ENCODE measurements around the gene FAM13A. TPM values are rescaled to one million over a fixed set of nuclear protein-coding genes. Genes with fewer than 3 reads are reported as not detected.

The FAM13A gene
- total and polyA plus RNA-seq, 4 experiments from 2014 or later = 9.6 to 19.7 (median 13.0) TPM

GRCh38 chr4:88818631-88819470 lies 238.1 kb downstream of the FAM13A start:
- POLR2A ChIA-PET (ENCODE audit: partially characterized antibody) = interaction anchor here (2.0 kb wide), 1 partner anchor 205 kb away, joined by 14 read pairs; no protein-coding TSS in a partner anchor

DNA sequence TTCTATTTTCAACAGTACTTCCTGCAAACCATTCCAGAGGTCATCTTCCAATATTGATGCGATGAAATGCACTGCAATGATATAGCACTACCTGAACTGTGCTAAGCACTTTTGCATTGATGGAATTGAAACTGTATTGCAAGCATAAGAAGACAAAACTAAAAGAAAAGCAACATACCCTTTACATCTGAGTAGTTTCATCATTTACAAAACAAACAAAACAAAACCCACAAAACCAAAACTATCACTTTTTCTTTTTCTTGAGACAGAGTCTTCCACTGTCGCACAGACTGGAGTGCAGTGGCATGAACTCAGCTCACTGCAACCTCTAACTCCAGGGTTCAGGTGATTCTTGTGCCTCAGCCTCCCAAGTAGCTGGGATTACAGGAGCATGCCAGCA lies 239.2 kb downstream of the FAM13A start:
- Histone ChIP-seq H3K4me3 (ENCODE audit: low read length in 2 of 2) (no peak overlapping the region), H3K9me3 (ENCODE audit: control insufficient read depth in 1 of 2, low read length in 2 of 2) (no peaks in the 10 kb centered on the region), H3K4me1 (ENCODE audit: insufficient read depth, low read length) (peaks cover 21% of the 10 kb centered on the region), H3K36me3 (ENCODE audit: insufficient read depth, low read length) (no peaks in the 10 kb centered on the region), H3K27ac (ENCODE audit: low read depth, low read length) (no peak overlapping the region), H3K27me3 (ENCODE audit: insufficient read depth, low read length) (no peaks in the 10 kb centered on the region)
- no peak overlapping the region for H3K27ac Mint-ChIP-seq
- peak overlapping the region in 3 of 8 donors; percentile 6 to 95 (median 29) for H3K4me3 Mint-ChIP-seq
- ChIA-PET CTCF (ENCODE audit: partially characterized antibody) (interaction anchor here (0.9 to 8.9 kb wide), 10 partner anchors 9 to 573 kb away, joined by 3 to 394 read pairs (median 4); no protein-coding TSS in a partner anchor), POLR2A (ENCODE audit: partially characterized antibody) (interaction anchor here (2.0 kb wide), 1 partner anchor 206 kb away, joined by 14 read pairs; no protein-coding TSS in a partner anchor)
- H3K4me1 Mint-ChIP-seq = peaks cover 16 to 35% (median 28%) of the 10 kb centered on the region in 4 donors
- H3K36me3 Mint-ChIP-seq = peaks cover 0 to 2% of the 10 kb centered on the region in 2 donors
- intact Hi-C loops (cut with micrococcal nuclease) = loop anchor here (1.0 kb wide), 3 partner anchors 207 to 294 kb away; partner anchors contain the start of gene TIGD2
- no peaks in the 10 kb centered on the region for H3K27me3 Mint-ChIP-seq
- DNase-seq = no peak
- no peaks in the 10 kb centered on the region for H3K9me3 Mint-ChIP-seq

More at GRCh38 chr4:88818631-88819470, 238.1 kb downstream of the FAM13A start:
- H3K36me3 ChIP-seq (ENCODE audit: insufficient read depth, low read length) = no peaks in the 10 kb centered on the region
- no peak overlapping the region for H3K4me3 ChIP-seq (ENCODE audit: low read length in 2 of 2)
- H3K27me3 ChIP-seq (ENCODE audit: insufficient read depth, low read length) = no peaks in the 10 kb centered on the region
- intact Hi-C loops (cut with micrococcal nuclease) = loop anchor here (1.0 kb wide), 3 partner anchors 205 to 292 kb away; partner anchors contain the start of gene TIGD2
- peak; percentile 44 to 55 (median 49) for DNase-seq
- H3K9me3 ChIP-seq (ENCODE audit: control insufficient read depth in 1 of 2, low read length in 2 of 2) = no peaks in the 10 kb centered on the region
- H3K9me3 Mint-ChIP-seq = no peaks in the 10 kb centered on the region
- H3K4me1 ChIP-seq (ENCODE audit: insufficient read depth, low read length) = peaks cover 28% of the 10 kb centered on the region
- H3K4me1 Mint-ChIP-seq = peaks cover 23 to 46% (median 35%) of the 10 kb centered on the region in 4 donors
- H3K27me3 Mint-ChIP-seq = no peaks in the 10 kb centered on the region
- H3K27ac Mint-ChIP-seq = peak overlapping the region; percentile 3 to 83 (median 48)
- peaks cover 0 to 4% of the 10 kb centered on the region in 2 donors for H3K36me3 Mint-ChIP-seq
- peak overlapping the region in 6 of 8 donors; percentile 9 to 95 (median 67) for H3K4me3 Mint-ChIP-seq
- peak overlapping the region; percentile 1 for H3K27ac ChIP-seq (ENCODE audit: low read depth, low read length)
- CTCF ChIA-PET (ENCODE audit: partially characterized antibody) = interaction anchor here (0.7 to 8.9 kb wide), 27 partner anchors 10 to 616 kb away, joined by 3 to 394 read pairs (median 3); no protein-coding TSS in a partner anchor

DNA sequence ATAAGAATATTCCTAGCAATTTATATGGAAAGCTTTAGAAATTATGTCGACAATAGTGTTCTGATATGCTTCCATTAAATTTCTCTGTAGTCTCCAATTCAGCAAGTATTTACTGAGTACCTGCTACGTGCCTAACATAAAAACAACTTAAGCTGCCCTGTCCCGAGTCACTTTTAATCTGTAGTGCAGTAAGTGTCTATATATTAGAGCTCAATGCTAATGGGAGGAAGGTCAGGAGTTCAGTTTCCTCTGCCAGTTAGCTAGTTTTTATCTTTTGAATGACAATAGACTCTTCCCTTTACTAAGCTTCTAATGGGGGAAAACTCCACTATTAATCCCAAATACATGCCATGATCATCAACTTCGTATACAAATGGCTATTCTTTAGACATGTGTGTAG lies 240.6 kb downstream of the FAM13A start:
- Histone ChIP-seq H3K36me3 (ENCODE audit: insufficient read depth, low read length) (peaks cover 5% of the 10 kb centered on the region), H3K4me3 (ENCODE audit: low read length in 2 of 2) (no peak overlapping the region), H3K27ac (ENCODE audit: low read depth, low read length) (no peak overlapping the region), H3K27me3 (ENCODE audit: insufficient read depth, low read length) (no peaks in the 10 kb centered on the region), H3K4me1 (ENCODE audit: insufficient read depth, low read length) (peaks cover 17% of the 10 kb centered on the region), H3K9me3 (ENCODE audit: control insufficient read depth in 1 of 2, low read length in 2 of 2) (no peaks in the 10 kb centered on the region)
- Mint-ChIP-seq H3K36me3 (peaks cover 0 to 2% of the 10 kb centered on the region in 2 donors), H3K27ac (no peak overlapping the region), H3K4me1 (peaks cover 14 to 28% (median 23%) of the 10 kb centered on the region in 4 donors), H3K4me3 (no peak overlapping the region), H3K27me3 (no peaks in the 10 kb centered on the region), H3K9me3 (no peaks in the 10 kb centered on the region)
- ChIA-PET POLR2A (ENCODE audit: partially characterized antibody) (no interaction called here), CTCF (ENCODE audit: partially characterized antibody) (interaction anchor here (1.1 to 8.9 kb wide), 3 partner anchors 35 to 277 kb away, joined by 3 to 394 read pairs (median 8); no protein-coding TSS in a partner anchor)
- DNase-seq = no peak
- intact Hi-C loops (cut with micrococcal nuclease) = no loop called here

GRCh38 chr4:88814043-88814617 lies 242.9 kb downstream of the FAM13A start:
- intact Hi-C loops (cut with micrococcal nuclease) = no loop called here
- POLR2A ChIA-PET (ENCODE audit: partially characterized antibody) = no interaction called here
- Histone ChIP-seq H3K9me3 (ENCODE audit: control insufficient read depth in 1 of 2, low read length in 2 of 2) (no peaks in the 10 kb centered on the region), H3K27ac (ENCODE audit: low read depth, low read length) (no peak overlapping the region), H3K4me1 (ENCODE audit: insufficient read depth, low read length) (peaks cover 4% of the 10 kb centered on the region), H3K4me3 (ENCODE audit: low read length in 2 of 2) (no peak overlapping the region), H3K27me3 (ENCODE audit: insufficient read depth, low read length) (no peaks in the 10 kb centered on the region), H3K36me3 (ENCODE audit: insufficient read depth, low read length) (peaks cover 5% of the 10 kb centered on the region)
- Mint-ChIP-seq H3K4me3 (peak overlapping the region in 1 of 8 donors; percentile 5), H3K4me1 (peaks cover 5 to 24% (median 9%) of the 10 kb centered on the region in 4 donors), H3K9me3 (no peaks in the 10 kb centered on the region), H3K27ac (peak overlapping the region in 2 of 7 donors; percentile 35 to 48), H3K27me3 (no peaks in the 10 kb centered on the region), H3K36me3 (no peaks in the 10 kb centered on the region)
- no peak for DNase-seq
- CTCF ChIA-PET (ENCODE audit: partially characterized antibody) = interaction anchor here (8.9 kb wide), 1 partner anchor 210 kb away, joined by 394 read pairs; no protein-coding TSS in a partner anchor

DNA sequence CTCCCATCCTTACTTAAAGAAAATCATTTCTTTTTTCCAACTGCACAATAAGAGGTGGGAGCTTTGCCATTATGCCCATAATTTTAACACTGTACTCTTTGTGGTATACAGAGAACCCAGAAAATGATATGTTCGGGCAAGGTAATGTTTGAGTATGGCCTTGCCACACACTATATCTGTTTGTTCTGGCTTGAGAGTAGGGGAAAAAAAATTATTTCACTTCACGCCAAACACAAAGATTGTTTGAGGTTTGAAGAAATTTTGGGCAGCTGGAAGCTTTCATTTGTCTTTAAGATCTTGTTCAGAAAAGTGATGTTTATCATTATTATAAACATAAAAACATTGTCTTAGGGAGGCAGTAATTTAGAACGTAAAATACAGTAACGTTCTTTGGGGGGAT lies 244.0 kb downstream of the FAM13A start:
- H3K27ac Mint-ChIP-seq = no peak overlapping the region
- Histone ChIP-seq H3K4me3 (ENCODE audit: low read length in 2 of 2) (no peak overlapping the region), H3K27me3 (ENCODE audit: insufficient read depth, low read length) (no peaks in the 10 kb centered on the region), H3K4me1 (ENCODE audit: insufficient read depth, low read length) (no peaks in the 10 kb centered on the region), H3K27ac (ENCODE audit: low read depth, low read length) (no peak overlapping the region), H3K36me3 (ENCODE audit: insufficient read depth, low read length) (peaks cover 5% of the 10 kb centered on the region), H3K9me3 (ENCODE audit: control insufficient read depth in 1 of 2, low read length in 2 of 2) (no peaks in the 10 kb centered on the region)
- H3K9me3 Mint-ChIP-seq = no peaks in the 10 kb centered on the region
- intact Hi-C loops (cut with micrococcal nuclease) = no loop called here
- H3K27me3 Mint-ChIP-seq = no peaks in the 10 kb centered on the region
- DNase-seq = no peak
- H3K4me3 Mint-ChIP-seq = no peak overlapping the region
- peaks cover 0 to 17% (median under 1%) of the 10 kb centered on the region in 4 donors for H3K4me1 Mint-ChIP-seq
- CTCF ChIA-PET (ENCODE audit: partially characterized antibody) = interaction anchor here (2.2 kb wide), 1 partner anchor 210 kb away, joined by 14 read pairs; no protein-coding TSS in a partner anchor
- POLR2A ChIA-PET (ENCODE audit: partially characterized antibody) = no interaction called here
- H3K36me3 Mint-ChIP-seq = no peaks in the 10 kb centered on the region

- H3K36me3 Mint-ChIP-seq = no peaks in the 10 kb centered on the region
- H3K27ac Mint-ChIP-seq = no peak overlapping the region
- H3K36me3 ChIP-seq (ENCODE audit: insufficient read depth, low read length) = peaks cover 5% of the 10 kb centered on the region
- ChIA-PET POLR2A (ENCODE audit: partially characterized antibody) (no interaction called here), CTCF (ENCODE audit: partially characterized antibody) (interaction anchor here (2.2 kb wide), 1 partner anchor 211 kb away, joined by 14 read pairs; no protein-coding TSS in a partner anchor)
- H3K4me3 Mint-ChIP-seq = no peak overlapping the region
- H3K27ac ChIP-seq (ENCODE audit: low read depth, low read length) = no peak overlapping the region
- no peak overlapping the region for H3K4me3 ChIP-seq (ENCODE audit: low read length in 2 of 2)
- intact Hi-C loops (cut with micrococcal nuclease) = no loop called here
- no peaks in the 10 kb centered on the region for H3K9me3 ChIP-seq (ENCODE audit: control insufficient read depth in 1 of 2, low read length in 2 of 2)
- no peak for DNase-seq
- H3K4me1 Mint-ChIP-seq = peaks cover 0 to 17% (median under 1%) of the 10 kb centered on the region in 4 donors
- no peaks in the 10 kb centered on the region for H3K4me1 ChIP-seq (ENCODE audit: insufficient read depth, low read length)
- H3K27me3 Mint-ChIP-seq = no peaks in the 10 kb centered on the region
- no peaks in the 10 kb centered on the region for H3K27me3 ChIP-seq (ENCODE audit: insufficient read depth, low read length)
- H3K9me3 Mint-ChIP-seq = no peaks in the 10 kb centered on the region
Measured at GRCh38 chr4:88812420-88812819, 244.6 kb downstream of the FAM13A start.

DNA sequence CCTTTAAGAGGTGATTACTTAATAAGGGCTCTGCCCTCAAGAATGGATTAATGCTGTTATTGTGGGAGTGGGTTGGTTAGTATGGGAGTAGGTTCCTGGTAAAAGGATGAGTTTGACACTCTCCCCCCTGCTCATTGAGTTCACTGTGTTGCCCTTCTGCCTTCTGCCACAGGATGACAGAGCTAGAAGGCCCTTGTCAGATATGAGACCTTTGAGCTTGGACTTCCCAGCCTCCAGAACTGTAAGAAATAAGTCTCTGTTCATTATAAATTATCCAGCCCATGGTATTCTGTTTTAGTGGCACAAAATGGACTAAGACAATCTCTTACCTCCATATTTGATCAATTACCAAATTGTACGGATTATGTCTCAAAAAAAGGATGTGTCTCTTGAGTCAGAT lies 245.1 kb downstream of the FAM13A start:
- H3K4me3 Mint-ChIP-seq = peak overlapping the region in 1 of 8 donors; percentile 12
- H3K36me3 Mint-ChIP-seq = no peaks in the 10 kb centered on the region
- POLR2A ChIA-PET (ENCODE audit: partially characterized antibody) = no interaction called here
- Histone ChIP-seq H3K4me1 (ENCODE audit: insufficient read depth, low read length) (no peaks in the 10 kb centered on the region), H3K4me3 (ENCODE audit: low read length in 2 of 2) (no peak overlapping the region), H3K36me3 (ENCODE audit: insufficient read depth, low read length) (peaks cover 5% of the 10 kb centered on the region), H3K27ac (ENCODE audit: low read depth, low read length) (no peak overlapping the region), H3K9me3 (ENCODE audit: control insufficient read depth in 1 of 2, low read length in 2 of 2) (no peaks in the 10 kb centered on the region), H3K27me3 (ENCODE audit: insufficient read depth, low read length) (no peaks in the 10 kb centered on the region)
- no peaks in the 10 kb centered on the region for H3K9me3 Mint-ChIP-seq
- intact Hi-C loops (cut with micrococcal nuclease) = no loop called here
- H3K27ac Mint-ChIP-seq = no peak overlapping the region
- H3K27me3 Mint-ChIP-seq = no peaks in the 10 kb centered on the region
- no peak for DNase-seq
- peaks cover 0 to 17% (median under 1%) of the 10 kb centered on the region in 4 donors for H3K4me1 Mint-ChIP-seq
- CTCF ChIA-PET (ENCODE audit: partially characterized antibody) = interaction anchor here (2.2 kb wide), 1 partner anchor 212 kb away, joined by 14 read pairs; no protein-coding TSS in a partner anchor

All from CD4-positive, alpha-beta memory T cell (primary cell).